Stomach (tissue), 9 donors: ENCODE results near the gene PLCL2. TPM values are rescaled to one million over a fixed set of nuclear protein-coding genes. Genes with fewer than 3 reads are reported as not detected.

Experiments used
- DNase-seq, 2 donors: peaks; one replicate each; pipeline versions ENCODE4 v3.0.0 to v3.0.0-alpha.2; 2013 to 2019
- H3K27ac ChIP-seq, 5 donors: fragments of 200-600 bp in 4 of 5; sonication (generic) in 4 of 5; one replicate each; pipeline ENCODE4 v1.5.1; 2013 to 2019; ENCODE audit warnings: mild to moderate bottlenecking in 1 of 5, moderate library complexity in 1 of 5
- H3K27me3 ChIP-seq, 3 donors: fragments of 200-600 bp; sonication (generic); one replicate each; pipeline ENCODE4 v1.5.1; 2017 to 2019; ENCODE audit warnings: mixed run types in 1 of 3
- H3K36me3 ChIP-seq, 4 donors: fragments of 200-600 bp; sonication (generic); 1 replicate in 3 of 4; 2 replicates in 1 of 4; pipeline ENCODE4 v1.5.1; 2016 to 2019
- H3K4me1 ChIP-seq, 4 donors: fragments of 200-600 bp; sonication (generic); one replicate each; pipeline ENCODE4 v1.5.1; 2016 to 2019
- H3K4me3 ChIP-seq, 4 donors: fragments of 200-600 bp; sonication (generic) in 3 of 4; one replicate each; pipeline ENCODE4 v1.5.1; 2016 to 2019; ENCODE audit warnings: mild to moderate bottlenecking in 1 of 4
- H3K9me3 ChIP-seq, 4 donors: fragments of 200-600 bp; sonication (generic); one replicate each; pipeline ENCODE4 v1.5.1; 2016 to 2019
- CTCF ChIP-seq, 7 experiments: fragments of 450-650 bp in 4 of 7; fragments of 200-600 bp in 3 of 7; sonication (generic) in 3 of 7; IDR thresholded peaks; one replicate each; pipeline ENCODE4 v1.5.1; 2016 to 2019; ENCODE audit warnings: antibody characterized with exemption in 7 of 7, control low read depth in 2 of 7, mild to moderate bottlenecking in 1 of 7
- EP300 ChIP-seq: sonication (generic); formaldehyde crosslinking; IDR thresholded peaks from one replicate; pipeline ENCODE4 v1.6.1; 2017; ENCODE audit warnings: antibody characterized with exemption
- POLR2A ChIP-seq, 4 donors: fragments of 450-650 bp; IDR thresholded peaks; one replicate each; pipeline ENCODE4 v1.6.1; 2016; ENCODE audit warnings: antibody characterized with exemption in 4 of 4, control low read depth in 2 of 4, mild to moderate bottlenecking in 1 of 4, moderate library complexity in 1 of 4
- POLR2AphosphoS5 ChIP-seq, 3 donors: sonication (generic); formaldehyde crosslinking; IDR thresholded peaks; one replicate each; pipeline ENCODE4 v1.6.1; 2016; ENCODE audit warnings: antibody characterized with exemption in 3 of 3
- WGBS, 5 donors: extraction: QIAGEN DNeasy Blood & Tissue Kit in 3 of 5; methylation state at CpG; one replicate each; pipeline versions ENCODE4 v1.1.5 to v1.1.7; 2013 to 2018; 5-methylcytosine and 5-hydroxymethylcytosine counted together
- intact Hi-C: fragments of 100-400 bp; cut with DNase I; formaldehyde crosslinking; loops from one replicate; pipeline ENCODE4 v1.15.1; 2023; ENCODE audit warnings: low total_unique reads
- polyA plus RNA-seq, 3 donors: library from polyadenylated mRNA; stranded (reverse); fragments of 200-250 nt; gene quantifications; one replicate each; pipeline ENCODE4 v1.2.3, GENCODE V29; 2013
- total RNA-seq, 5 donors: library from RNA; depleted of rRNA; stranded (reverse); fragments of >200 nt; gene quantifications; one replicate each; pipeline versions ENCODE4 v1.1.0 to v1.2.3, GENCODE V29; 2014 to 2016
- donor health status: healthy with polysubstance abuse.
- donor health status: Bipolar disorder and iron deficiency.
- donor health status: healthy.

The PLCL2 gene
- total and polyA plus RNA-seq, 8 donors = 1.0 to 34.9 (median 5.7) TPM

GRCh38 chr3:16937326-16937845, 52.6 kb downstream of the PLCL2 start:
- no peak for DNase-seq
- TF ChIP-seq POLR2AphosphoS5 (IDR thresholded peaks at IDR 0.05) = no peak
- TF ChIP-seq CTCF (IDR thresholded peaks at IDR 0.05) = no peak
- TF ChIP-seq POLR2A (IDR thresholded peaks at IDR 0.05) = no peak
- no peak for TF ChIP-seq EP300
- no peaks in the 10 kb centered on the region for H3K36me3 ChIP-seq
- intact Hi-C loops = no loop called here
- H3K4me3 ChIP-seq = no peak overlapping the region
- peaks cover 0 to 29% (median 14%) of the 10 kb centered on the region in 4 donors for H3K4me1 ChIP-seq
- WGBS, 5 donors = 77 to 94% (median 84%) methylated on average over 6 of the region's 6 CpGs
- no peak overlapping the region for H3K27ac ChIP-seq
- no peaks in the 10 kb centered on the region for H3K9me3 ChIP-seq
- no peaks in the 10 kb centered on the region for H3K27me3 ChIP-seq

- H3K4me1 ChIP-seq = peaks cover 0 to 17% (median 12%) of the 10 kb centered on the region in 4 donors
- no peaks in the 10 kb centered on the region for H3K9me3 ChIP-seq
- intact Hi-C loops = no loop called here
- no peak for DNase-seq
- no peaks in the 10 kb centered on the region for H3K36me3 ChIP-seq
- 84 to 91% (median 88%) methylated on average over 7 of the region's 7 CpGs for WGBS, 5 donors
- H3K27me3 ChIP-seq = no peaks in the 10 kb centered on the region
- no peak for TF ChIP-seq POLR2AphosphoS5 (IDR thresholded peaks at IDR 0.05)
- TF ChIP-seq POLR2A (IDR thresholded peaks at IDR 0.05) = no peak
- TF ChIP-seq EP300 = no peak
- TF ChIP-seq CTCF (IDR thresholded peaks at IDR 0.05) = no peak
- no peak overlapping the region for H3K27ac ChIP-seq
- no peak overlapping the region for H3K4me3 ChIP-seq
These were observed 56.3 kb downstream of the PLCL2 start for GRCh38 chr3:16940769-16941700.

- 12 to 42% (median 26%) methylated on average over 1 of the region's 1 CpG for WGBS, 5 donors
These were observed 58.2 kb downstream of the PLCL2 start for GRCh38 chr3:16942955-16943354.

GRCh38 chr3:16943857-16944256, 59.1 kb downstream of the PLCL2 start:
- Histone ChIP-seq H3K4me1 (peaks cover 0 to 9% (median 6%) of the 10 kb centered on the region in 4 donors), H3K36me3 (no peaks in the 10 kb centered on the region), H3K9me3 (no peaks in the 10 kb centered on the region), H3K27me3 (no peaks in the 10 kb centered on the region), H3K4me3 (no peak overlapping the region), H3K27ac (no peak overlapping the region)
- intact Hi-C loops = no loop called here
- no peak for TF ChIP-seq CTCF (IDR thresholded peaks at IDR 0.05)
- no peak for TF ChIP-seq POLR2AphosphoS5 (IDR thresholded peaks at IDR 0.05)
- no peak for TF ChIP-seq POLR2A (IDR thresholded peaks at IDR 0.05)
- no peak for TF ChIP-seq EP300
- DNase-seq = no peak

More at GRCh38 chr3:16942955-16943354, 58.2 kb downstream of the PLCL2 start:
- no peaks in the 10 kb centered on the region for H3K36me3 ChIP-seq
- no peak overlapping the region for H3K27ac ChIP-seq
- H3K4me1 ChIP-seq = peaks cover 0 to 9% (median 6%) of the 10 kb centered on the region in 4 donors
- H3K9me3 ChIP-seq = no peaks in the 10 kb centered on the region
- TF ChIP-seq POLR2AphosphoS5 (IDR thresholded peaks at IDR 0.05) = no peak
- no peak for TF ChIP-seq CTCF (IDR thresholded peaks at IDR 0.05)
- TF ChIP-seq EP300 = no peak
- TF ChIP-seq POLR2A (IDR thresholded peaks at IDR 0.05) = no peak
- no peak overlapping the region for H3K4me3 ChIP-seq
- intact Hi-C loops = no loop called here
- no peak for DNase-seq
- H3K27me3 ChIP-seq = no peaks in the 10 kb centered on the region
